Left colon (tissue), 2 donors: ENCODE measurements around the gene MYL2. TPM values are rescaled to one million over a fixed set of nuclear protein-coding genes. Genes with fewer than 3 reads are reported as not detected.

Source experiments
- total RNA-seq, 2 donors: library from RNA; stranded (reverse); fragmentation: NEBNext Ultra II Directional; extraction: Animal tissue kit (Norgen Biotek cat#: 25700); gene quantifications; one replicate each; pipeline ENCODE4 v1.2.1, GENCODE V29; 2021
- donor health status: DM: no; HTN: no; CAD: no.
- donor health status: DM: yes; HTN: yes; CAD: no.

MYL2 gene
- total RNA-seq, 2 donors from 2014 or later = not detected

Other genes starting within 250 kb of the MYL2 start
- gene HVCN1, start 231.5 kb downstream of the MYL2 start, total RNA-seq = 1 to 10 TPM; 1.4 to 3.0 TPM
- gene PPP1CC, start 177.7 kb downstream of the MYL2 start, total RNA-seq = 100 to 1,000 TPM; 165 to 178 TPM
- gene CCDC63, start 73.6 kb downstream of the MYL2 start, total RNA-seq = not detected
- under 1 TPM in 1 of 2 donors, not detected in 1; 0.14 TPM for gene CUX2, start 113.6 kb upstream of the MYL2 start, total RNA-seq